ENCODE results near the gene SLC16A10. TPM values are rescaled to one million over a fixed set of nuclear protein-coding genes. Genes with fewer than 3 reads are reported as not detected.

SLC16A10 gene
- total RNA-seq, 1 donor from 2014 or later = 8.6 TPM

DNA sequence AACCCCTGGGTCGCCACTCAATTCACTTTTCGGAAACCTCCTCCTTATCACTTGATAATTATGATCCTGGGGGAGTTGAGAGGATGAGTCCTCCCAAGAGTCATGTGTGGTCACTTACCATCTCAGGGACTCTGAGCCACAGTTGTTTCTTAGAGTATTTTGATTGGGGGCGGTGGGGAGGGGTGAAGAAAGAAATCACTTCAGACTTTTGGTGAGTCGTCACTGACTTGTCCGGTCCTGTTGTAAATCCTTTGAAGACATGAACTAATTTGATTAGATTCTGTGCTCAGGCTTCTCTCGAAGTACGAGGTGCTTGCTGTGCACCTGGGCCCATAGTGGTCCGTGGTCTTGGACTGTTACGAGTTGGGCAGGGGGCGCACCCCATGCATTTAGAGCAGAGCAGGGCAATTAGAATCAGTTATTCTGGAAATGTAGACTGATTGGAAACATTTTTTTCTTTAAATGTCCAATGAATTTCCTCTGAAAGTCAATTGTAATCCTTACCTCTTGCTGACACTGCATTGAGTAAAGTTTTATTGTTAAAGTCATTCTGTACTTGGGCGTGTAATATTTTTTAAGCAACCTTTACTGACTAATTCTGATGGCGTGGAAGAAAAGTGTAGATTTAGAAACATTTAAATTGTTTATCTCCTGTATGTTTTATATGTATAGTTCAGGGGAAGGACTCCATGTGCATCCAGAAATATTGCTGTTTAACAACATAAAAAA, 173.4 kb downstream of the SLC16A10 start:
- DNase-seq = no peak

DNA sequence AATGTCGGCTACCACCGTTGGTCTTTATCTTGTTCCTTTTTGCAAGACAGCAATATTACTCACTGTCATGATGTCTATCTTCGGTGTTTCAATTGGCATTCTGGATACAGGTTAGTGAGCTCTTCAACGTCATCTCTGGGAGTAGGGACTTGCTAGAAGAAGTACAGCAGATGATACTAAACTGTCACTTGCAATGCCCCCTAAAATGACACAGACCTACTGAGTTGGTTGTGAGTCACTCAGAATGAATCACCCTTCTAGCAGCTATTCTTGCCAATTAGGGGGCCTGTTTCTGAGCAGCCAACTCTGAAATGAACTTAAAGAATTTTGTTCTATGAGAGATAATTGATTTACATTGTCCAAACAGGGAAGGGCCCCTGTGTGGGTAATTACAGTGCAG, 176.5 kb downstream of the SLC16A10 start:
- no peak for DNase-seq

DNA sequence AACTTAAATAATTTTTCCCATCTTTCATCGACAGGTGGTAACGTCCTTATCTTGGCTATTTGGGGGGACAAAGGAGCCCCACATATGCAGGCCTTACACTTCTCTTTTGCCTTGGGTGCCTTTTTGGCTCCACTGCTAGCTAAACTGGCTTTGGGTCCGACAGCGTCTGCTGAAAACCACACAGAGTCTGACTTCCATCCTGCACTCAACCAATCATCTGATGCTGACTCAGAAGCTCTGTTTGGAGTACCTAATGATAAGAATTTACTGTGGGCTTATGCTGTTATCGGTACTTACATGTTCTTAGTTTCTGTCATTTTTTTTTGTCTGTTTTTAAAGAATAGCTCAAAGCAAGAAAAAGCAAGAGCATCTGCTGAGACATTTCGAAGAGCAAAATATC, 178.5 kb downstream of the SLC16A10 start:
- no peak for DNase-seq

DNA sequence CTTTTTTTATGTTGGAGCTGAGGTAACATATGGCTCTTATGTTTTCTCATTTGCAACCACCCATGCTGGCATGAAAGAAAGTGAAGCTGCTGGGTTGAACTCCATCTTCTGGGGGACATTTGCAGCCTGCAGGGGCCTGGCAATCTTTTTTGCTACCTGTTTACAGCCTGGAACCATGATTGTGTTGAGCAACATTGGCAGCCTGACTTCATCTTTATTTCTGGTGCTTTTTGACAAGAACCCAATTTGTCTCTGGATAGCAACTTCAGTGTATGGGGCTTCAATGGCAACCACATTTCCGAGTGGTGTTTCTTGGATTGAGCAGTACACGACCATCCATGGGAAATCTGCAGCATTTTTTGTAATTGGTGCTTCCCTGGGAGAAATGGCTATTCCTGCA, 179.0 kb downstream of the SLC16A10 start:
- DNase-seq = no peak

DNA sequence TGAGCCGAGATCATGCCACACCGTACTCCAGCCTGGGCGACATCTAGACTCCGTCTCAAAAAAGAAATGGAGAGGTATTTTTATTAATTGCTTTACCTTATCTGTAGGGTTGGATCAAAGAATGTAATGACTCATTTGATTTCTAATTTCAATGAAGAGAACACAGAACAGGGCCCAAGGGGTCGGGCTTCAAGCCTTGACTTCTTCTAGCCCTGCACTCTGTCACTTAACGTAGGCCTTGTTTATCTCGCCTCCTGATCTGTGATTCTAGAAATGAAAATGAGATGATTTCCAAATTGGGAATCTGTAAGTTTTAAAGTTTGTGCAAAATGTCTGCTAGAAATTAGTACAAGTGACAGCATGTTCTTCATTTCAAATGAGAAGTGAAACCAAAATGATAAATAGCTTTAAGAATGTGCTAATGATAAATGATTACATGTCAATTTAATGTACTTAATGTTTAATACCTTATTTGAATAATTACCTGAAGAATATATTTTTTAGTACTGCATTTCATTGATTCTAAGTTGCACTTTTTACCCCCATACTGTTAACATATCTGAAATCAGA, 180.5 kb downstream of the SLC16A10 start:
- no peak for DNase-seq

DNA sequence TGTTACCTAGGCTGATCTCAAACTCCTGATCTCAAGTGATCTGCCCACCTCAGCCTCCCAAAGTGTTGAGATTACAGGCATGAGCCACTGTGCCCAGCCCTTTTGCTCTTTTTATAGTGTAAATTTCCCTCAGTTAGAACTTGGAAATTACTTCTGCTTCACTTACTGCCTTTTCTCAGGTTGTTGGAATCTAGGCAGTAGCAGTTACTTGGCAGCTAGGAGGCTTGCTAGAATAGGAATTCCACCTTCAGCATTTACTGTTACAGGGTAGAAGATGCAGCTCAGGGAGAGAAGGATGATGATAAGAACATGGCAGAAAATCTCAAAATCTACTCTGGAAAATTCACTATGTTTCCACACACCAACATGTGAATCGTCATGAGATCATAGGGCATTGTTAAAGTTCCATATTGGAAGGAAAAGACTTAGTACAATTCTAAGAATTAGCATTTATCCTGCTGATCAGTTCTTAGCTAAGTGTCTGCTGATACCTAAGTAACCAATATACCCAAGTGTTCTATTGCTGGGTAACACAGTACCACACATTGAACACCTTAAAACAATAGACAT, 182.2 kb downstream of the SLC16A10 start:
- DNase-seq = no peak

DNA sequence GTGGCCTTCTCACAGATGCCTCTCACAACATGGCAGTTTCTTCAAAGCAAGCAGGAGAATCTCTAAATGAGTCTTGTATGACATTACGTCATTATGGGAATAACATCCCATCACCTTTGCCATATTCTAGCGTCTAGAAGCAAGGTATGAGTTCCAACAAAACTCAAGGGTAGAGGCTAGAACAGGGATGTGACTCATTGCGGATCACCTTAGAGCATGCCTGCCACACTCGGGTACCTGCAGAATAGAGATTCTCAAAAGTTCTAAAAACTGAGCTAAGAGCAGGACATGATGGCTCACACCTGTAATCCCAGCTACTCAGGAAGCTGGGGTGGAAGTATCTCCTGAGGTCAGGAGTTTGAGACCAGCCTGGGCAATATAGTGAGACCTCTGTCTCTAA, 182.8 kb downstream of the SLC16A10 start:
- no peak for DNase-seq

DNA sequence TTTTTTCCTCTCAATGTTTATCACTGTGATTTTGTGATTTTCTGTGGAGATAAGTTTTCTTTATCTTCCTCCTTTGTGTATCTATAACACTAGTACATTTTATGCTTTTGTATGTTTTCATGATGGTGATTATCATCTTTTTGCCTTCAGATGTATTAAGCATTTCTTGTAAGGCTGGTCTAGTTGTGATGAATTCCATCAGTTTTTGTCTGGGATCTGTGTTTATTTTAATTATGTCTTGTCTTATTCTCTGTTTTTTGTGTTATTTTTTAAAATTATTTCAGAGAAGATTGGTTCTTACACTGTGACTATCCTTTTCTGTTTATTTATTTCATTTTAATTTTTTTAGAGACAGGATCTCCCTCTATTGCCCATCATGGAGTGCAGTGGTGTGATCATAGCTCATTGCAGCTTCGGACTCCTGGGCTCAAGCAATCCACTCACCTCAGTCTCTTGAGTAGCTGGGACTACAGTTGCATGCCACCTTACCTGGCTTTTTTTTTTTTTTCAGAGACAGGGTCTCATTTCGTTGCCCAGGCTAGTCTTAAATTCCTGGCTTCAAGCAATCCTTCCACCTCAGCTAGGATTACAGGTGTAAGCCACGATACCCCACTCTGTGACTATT, 187.4 kb downstream of the SLC16A10 start:
- DNase-seq = no peak

DNA sequence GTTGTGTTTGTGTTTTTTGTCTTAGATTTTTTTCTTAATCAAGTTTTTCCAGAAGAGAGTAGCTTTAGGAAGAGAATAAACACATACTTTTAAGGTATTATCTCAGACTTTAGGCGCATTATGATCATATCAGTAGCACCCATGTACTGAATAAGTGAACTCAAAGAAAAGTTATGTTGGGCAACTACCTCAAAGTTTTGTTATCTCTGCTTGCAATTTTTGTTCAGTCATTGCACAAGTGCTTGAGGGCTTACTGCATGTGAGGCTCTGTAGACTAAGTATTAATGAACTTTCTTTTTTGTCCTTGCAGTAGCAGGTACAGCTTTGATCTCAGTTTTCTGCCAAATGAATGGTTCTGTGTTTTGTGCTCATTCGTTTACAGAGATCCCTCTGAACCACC, 189.0 kb downstream of the SLC16A10 start:
- DNase-seq = no peak

DNA sequence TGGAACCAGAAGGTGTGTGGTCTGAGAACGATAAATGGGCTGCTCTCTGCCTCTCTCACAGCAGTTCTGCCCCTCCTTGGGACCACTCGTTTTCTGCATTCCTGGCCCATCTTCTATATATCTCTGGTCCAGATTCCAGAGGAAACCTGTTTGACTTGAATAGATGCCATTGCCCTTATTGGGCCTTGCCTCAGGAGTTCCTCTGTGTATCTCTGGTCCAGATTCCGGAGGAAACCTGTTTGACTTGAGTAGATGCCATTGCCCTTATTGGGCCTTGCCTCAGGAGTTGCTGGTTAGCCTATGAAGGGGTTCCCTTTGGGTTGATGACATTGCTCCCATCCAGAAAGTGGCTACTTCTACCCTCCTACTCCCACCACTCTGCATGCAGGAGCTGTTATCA, 189.4 kb downstream of the SLC16A10 start:
- DNase-seq = no peak

DNA sequence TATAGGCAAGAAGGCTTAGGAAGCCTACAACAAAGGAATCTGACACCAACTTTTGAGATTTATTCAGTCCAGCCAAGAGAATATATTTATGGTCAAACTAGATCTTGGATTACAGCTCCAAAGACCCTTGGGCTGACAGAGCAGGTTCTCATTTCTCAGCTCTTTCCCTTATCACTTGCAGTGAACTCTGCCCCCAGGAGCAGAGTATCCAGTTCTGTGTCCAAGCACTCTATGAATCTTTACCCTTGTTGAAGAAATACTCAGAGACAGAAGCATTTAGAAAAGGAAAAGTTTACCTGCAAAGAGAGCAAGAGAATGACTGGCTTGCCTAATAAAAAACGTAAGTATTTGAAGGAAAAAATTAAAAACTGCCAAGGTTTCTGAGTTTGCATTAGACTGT, 190.5 kb downstream of the SLC16A10 start:
- DNase-seq = no peak

DNA sequence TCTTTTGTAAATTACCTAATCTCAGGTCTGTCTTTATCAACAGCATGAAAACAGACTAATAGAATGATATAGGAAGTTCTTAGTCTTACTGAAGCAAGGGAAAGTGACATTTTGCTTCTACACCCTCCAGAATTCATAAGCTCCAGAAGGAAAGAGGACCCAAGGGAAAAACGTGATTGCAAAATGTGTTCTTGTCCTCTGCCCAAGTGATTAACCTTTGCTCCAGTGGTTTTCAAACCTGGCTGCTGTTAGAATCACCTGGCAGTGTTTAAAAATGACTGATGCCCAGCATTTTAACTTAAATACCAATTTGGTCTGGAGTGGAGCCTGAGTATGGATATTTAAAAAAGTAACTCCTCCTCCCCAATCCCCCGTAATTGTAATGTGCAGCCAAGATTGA, 191.4 kb downstream of the SLC16A10 start:
- DNase-seq = no peak

DNA sequence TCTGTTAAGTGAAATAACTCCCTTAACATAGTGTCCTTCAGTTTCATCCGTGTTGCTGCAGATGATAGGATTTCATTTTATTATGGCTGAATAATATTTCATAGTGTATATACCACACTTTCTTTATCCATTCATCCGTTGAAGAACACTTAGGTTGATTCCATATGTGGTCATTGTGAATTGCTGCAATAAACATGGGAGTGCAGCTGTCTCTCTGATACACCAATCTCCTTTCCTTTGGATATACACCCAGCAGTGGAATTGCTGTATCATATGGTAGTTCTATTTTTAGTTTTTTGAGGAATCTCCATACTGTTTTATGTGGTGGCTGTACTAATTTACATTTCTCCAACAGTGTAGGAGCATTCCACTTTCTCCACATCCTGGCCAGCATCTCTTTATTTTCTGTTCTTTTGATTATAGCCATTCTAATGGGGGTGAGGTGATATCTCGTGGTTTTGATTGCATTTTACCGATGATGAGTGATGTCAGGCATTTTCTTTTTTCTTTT, 193.2 kb downstream of the SLC16A10 start:
- no peak for DNase-seq

Small RNA genes within 50 kb of the gene (small RNA-seq; reads per million reads assigned to genes)
- gene RNU6-960P (ENCODE audit: low replicate concordance) = not detected

Other genes starting within 250 kb of the SLC16A10 start
- gene AMD1, start 212.7 kb upstream of the SLC16A10 start, total RNA-seq = 79.7 TPM
- 25.5 TPM for gene GTF3C6, start 128.8 kb upstream of the SLC16A10 start, total RNA-seq
- 17.7 TPM for gene RPF2, start 105.5 kb upstream of the SLC16A10 start, total RNA-seq